Thyroid gland (tissue), 4 donors: ENCODE results near the gene CNOT1.

Experiments
- CTCF ChIP-seq, 6 experiments: fragments of 200-600 bp in 3 of 6; fragments of 450-650 bp in 3 of 6; sonication (generic) in 3 of 6; IDR thresholded peaks; one replicate each; pipeline ENCODE4 v1.5.1; 2016 to 2019; ENCODE audit warnings: antibody characterized with exemption in 6 of 6, mild to moderate bottlenecking in 2 of 6, inconsistent platforms in 1 of 6, moderate library complexity in 1 of 6
- POLR2A ChIP-seq, 2 donors: fragments of 450-650 bp; IDR thresholded peaks; one replicate each; pipeline ENCODE4 v1.6.1; 2017; ENCODE audit warnings: antibody characterized with exemption in 2 of 2, mild to moderate bottlenecking in 2 of 2, moderate library complexity in 1 of 2

GRCh38 chr16:58507195-58507962, 122.2 kb downstream of the CNOT1 start:
- TF ChIP-seq CTCF (IDR thresholded peaks at IDR 0.05) (no peak), POLR2A (IDR thresholded peaks at IDR 0.05) (no peak)
